Left colon (tissue), 2 donors: ENCODE results near the gene ATP2A2. TPM values are rescaled to one million over a fixed set of nuclear protein-coding genes. Genes with fewer than 3 reads are reported as not detected.
A peak's percentile ranks its signal among the peaks of the same experiment; 100 is the strongest.

ENCODE experiments used
- ATAC-seq: fragments of 200-7000 bp; cut with Tn5 transposase; one replicate; pipeline ENCODE4 v1.9.1; 2020; ENCODE audit warnings: mild to moderate bottlenecking, moderate library complexity
- DNase-seq, 2 donors: peaks; one replicate each; pipeline ENCODE4 v3.0.0-alpha.2; 2020
- intact Hi-C, 2 donors: fragments of 100-400 bp; cut with DNase I in 1 of 2; cut with micrococcal nuclease in 1 of 2; formaldehyde crosslinking; loops; one replicate each; pipeline versions ENCODE4 v1.11.2 to v1.14.0; 2022; cut with DNase I, micrococcal nuclease
- total RNA-seq, 2 donors: library from RNA; stranded (reverse); fragmentation: NEBNext Ultra II Directional; extraction: Animal tissue kit (Norgen Biotek cat#: 25700); gene quantifications; one replicate each; pipeline ENCODE4 v1.2.1, GENCODE V29; 2021
- donor health status: DM: no; HTN: no; CAD: no.
- donor health status: DM: yes; HTN: yes; CAD: no.

Gene ATP2A2
- total RNA-seq, 2 donors from 2014 or later, result 248 to 279 TPM

DNA sequence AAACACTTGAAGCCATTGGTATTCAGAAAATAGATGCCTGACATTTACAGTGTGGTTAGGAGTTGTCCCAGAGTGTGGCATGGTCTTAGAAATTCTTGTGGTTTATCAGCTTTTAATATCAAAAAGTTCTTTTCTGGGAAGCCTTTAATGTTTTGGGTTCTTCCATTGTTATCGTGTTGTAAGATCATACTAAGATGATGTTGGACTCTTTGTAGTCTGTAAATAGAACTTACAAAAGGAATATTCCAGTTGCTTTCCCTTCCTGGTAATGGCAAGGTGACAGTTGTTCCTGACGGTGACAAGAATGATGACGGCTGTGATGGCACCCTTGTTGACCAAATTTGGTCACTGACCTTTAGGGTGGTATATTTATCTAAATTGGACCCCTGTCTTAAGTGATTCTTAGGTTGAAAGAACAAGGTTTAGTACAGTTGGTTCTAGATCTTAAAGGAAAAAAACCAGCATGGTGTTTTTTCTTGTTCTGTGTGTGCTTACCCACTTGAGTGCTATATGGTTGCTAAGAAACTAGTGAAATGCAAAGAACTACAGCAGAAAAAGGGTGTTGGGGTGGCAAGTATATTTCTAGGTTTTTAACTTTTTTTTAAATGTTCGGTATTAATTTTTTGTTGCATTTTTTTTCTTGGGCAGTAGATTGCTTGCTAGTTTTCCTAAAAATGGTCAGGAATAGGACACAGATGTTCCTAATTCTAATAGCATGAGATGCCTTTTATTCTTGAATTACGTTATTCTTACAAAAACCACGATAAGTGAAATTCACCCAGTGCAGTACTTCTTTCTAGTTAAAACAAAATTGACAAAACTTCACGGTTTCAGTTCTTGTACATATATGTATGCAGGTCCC lies 2.1 kb downstream of the ATP2A2 start:
- ATAC-seq (no peak), DNase-seq (no peak)
- intact Hi-C loops, result no loop called here

DNA sequence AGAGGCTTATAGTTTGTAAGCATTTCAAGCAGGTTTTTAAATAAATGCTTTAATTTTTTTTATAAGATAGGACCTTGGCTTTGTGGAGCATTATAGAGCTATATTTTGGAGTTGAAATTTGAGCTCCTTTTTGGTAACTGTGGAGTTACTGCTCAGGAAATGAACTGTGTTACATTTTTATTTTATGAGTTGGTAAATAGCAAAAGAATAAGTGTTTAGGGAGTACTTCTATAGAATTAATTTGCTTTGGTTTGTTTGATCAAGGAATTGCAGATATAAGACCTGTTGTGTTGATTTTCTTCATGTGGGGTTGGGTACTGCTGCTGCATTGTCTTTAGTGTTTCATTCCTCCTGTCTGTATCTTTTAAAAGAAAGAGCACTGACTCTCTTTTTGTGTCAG lies 3.5 kb downstream of the ATP2A2 start:
- DNase-seq (no peak), ATAC-seq (no peak)
- intact Hi-C loops, result no loop called here

GRCh38 chr12:110286623-110287022 lies 5.6 kb downstream of the ATP2A2 start:
- DNase-seq, result no peak
- intact Hi-C loops, result no loop called here
- ATAC-seq, result no peak

DNA sequence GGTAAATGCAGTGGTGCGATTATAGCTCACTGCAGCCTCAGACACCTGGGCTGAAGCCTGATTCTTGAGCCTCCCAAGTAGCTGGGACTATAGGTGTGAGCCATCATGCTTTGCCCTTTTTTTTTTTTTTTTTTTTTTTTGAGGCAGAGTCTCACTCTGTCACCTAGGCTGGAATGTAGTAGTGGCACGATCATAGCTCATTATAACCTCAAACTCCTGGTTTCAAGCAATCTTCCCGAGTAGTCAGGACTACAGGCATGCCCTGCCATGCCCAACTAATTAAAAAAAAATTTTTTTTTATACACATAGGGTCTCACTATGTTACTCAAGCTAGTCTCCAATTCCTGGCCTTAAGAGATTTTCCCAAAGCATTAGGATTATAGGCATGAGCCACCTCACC lies 6.9 kb downstream of the ATP2A2 start:
- ATAC-seq (no peak), DNase-seq (no peak)
- intact Hi-C loops, result no loop called here

- ATAC-seq, result peak; percentile 38
- intact Hi-C loops, result no loop called here
- DNase-seq, result no peak
Observed at GRCh38 chr12:110289044-110289710, 8.1 kb downstream of the ATP2A2 start.

DNA sequence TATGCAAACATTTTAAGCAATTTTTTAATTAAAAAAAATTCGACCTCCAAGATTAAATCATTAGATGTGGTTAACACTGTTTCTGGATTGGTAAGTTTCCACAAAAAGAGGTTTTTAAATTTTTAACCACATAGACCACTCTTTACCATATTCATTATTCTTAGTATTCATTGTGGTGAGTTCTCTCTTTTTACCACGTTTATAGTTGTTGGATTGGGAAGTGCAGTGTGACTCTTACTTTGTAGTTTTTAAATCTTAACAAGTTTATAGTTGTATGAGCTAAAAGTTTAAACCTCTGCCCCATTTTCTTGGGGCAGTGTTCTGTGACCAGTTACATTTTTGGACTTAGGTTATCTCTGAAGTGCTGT lies 8.6 kb downstream of the ATP2A2 start:
- DNase-seq, result no peak
- intact Hi-C loops, result no loop called here
- ATAC-seq, result no peak

DNA sequence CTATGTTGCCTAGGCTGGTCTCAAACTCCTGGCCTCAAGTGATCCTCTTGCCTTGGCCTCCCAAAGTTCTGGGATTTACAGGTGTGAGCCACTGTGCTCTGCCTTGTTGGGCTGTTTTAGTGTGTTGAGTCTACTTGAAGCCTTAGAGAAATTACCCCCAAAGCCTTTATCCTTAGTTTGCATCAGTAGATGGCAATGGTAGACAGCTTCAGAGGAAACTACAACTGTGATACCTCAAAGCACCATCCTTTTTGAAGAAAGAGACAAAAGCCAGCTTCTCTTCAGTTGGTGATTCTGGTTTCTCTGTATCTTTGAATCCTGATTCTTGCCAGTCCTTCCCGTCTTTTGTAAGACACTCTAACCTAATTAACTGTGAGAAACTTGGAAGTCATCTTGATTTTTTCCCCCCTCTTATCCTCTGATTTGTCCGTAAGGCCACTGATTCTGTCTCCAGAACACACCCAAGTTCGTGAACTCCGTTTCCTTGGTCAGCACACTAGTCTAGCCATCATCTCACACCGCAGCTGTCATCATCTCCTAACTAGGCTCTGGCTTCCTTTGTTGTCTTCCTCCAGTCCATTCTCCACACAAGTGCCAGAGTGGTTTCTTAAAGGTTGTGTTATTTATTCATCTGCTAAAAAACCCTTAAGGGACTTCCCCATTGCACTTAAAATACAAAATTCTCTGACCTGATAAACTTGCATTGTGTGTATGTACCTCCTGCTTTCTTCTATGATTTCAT lies 20.2 kb downstream of the ATP2A2 start:
- no peak for ATAC-seq
- intact Hi-C loops, result no loop called here
- no peak for DNase-seq

DNA sequence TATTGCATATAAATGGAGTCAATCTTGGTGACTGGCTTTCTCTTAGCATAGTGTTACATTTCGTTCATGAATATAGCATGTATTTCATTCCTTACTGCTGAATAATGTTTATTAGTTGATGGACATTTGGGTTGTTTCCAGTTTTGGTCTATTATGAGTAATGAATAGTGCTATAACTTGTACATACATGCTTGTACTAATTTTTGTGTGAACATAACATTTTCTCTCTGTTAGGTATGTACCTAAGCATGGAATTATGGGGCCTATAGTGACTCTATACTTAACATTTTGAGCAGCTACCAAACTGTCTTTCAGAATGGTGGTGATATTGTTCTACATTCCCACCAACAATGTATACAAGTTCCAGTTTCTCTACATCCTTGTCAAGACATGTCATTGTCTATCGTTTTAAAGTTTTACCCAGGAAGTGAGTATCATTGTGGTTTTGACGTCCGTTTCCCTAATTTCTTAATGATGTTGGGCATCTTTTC lies 23.1 kb downstream of the ATP2A2 start:
- no peak for DNase-seq
- ATAC-seq, result no peak
- intact Hi-C loops, result no loop called here

- DNase-seq (no peak), ATAC-seq (no peak)
- intact Hi-C loops, result no loop called here
Observed at GRCh38 chr12:110307372-110307771, 26.3 kb downstream of the ATP2A2 start.

DNA sequence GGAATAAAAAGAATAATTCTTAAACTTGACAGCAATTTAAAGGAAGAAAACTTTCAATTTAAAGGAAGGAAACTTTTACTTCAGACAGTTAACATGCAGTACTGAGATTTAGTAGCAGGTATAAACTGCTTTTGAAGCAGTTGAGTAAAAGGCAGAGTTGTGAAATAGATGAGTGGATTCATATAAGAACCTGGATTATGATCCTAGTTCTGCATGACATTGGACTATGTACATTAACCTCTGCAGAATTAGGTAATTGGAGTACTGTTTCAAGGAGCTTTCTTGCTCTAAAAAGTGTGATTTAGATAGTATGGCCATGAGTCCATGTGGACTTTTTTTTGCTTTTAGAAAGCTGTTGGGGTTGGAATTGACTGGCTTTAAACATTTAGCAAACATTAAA lies 29.7 kb downstream of the ATP2A2 start:
- DNase-seq (no peak), ATAC-seq (peak; percentile 53)
- intact Hi-C loops, result no loop called here

DNA sequence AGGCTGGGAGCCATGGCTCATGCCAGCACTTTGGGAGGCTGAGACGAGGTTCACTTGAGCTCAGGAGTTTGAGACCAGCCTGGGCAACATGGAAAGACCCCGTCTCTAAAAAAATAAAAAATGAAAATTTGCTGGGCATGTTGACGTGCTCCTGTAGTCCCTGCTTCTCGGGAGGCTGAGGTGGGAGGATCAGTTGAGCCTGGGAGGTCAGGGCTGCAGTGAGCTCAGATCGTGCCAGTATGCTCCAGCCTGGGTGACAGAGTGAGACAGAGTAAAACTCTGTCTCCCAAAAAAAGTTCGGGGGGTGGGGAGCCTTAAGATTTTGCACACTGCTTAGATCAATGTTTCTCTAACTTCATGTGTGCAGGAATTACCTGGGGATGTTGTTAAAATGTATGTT lies 30.9 kb downstream of the ATP2A2 start:
- DNase-seq (no peak), ATAC-seq (no peak)
- intact Hi-C loops, result no loop called here

DNA sequence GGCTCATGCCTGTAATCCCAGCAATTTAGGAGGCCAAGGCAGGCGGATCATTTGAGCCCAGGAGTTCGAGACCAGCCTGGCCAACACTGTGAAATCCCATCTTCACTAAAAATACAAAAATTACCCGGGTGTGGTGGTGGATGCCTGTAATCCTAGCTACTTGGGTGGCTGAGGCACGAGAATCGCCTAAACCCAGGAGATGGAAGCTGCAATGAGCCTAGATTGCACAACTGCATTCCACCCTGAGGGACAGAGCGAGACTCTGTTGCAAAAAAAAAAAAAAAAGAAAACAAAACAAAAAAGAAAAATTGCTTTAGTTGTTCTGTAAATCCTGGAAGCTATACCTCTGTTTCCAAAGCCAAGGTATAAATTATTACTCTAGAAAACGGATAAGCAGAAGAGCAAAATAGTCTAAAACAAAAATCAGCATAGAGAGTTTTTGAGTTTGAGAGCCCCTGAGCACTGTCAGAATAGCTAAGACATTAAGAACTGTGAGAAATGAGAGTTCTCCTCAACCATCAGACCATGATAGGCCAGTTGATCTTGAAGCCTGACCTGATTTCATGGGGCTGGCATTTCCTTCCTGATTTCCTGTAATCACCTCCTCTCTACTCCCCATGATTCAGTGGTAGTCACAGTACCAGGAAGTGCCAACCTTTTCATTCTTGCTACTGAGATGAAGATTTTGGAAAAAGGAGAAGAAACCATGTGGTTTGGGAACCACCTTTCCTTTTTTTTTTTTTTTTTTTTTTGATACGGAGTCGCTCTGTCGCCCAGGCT lies 31.7 kb downstream of the ATP2A2 start:
- ATAC-seq (peak; percentile 69), DNase-seq (no peak)
- intact Hi-C loops, result no loop called here

DNA sequence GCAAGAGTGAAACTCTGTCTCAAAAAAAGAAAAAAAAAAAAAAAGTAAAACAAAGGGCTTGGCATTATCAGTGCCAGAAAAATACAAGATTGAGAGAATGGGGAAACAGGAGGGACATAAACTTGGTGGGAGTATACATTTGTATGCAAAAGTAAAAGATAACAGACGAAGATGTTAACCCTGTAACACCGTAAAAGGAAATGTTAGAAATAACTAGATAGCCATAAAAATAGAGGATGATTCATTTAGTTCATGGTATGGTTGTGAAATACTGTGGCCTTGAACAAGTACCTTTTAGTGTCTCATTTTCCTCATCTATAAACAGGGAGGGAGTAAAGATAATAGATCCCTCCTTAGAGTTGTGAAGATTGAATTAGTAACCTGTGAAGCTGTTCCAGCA lies 33.3 kb downstream of the ATP2A2 start:
- intact Hi-C loops, result no loop called here
- DNase-seq (no peak), ATAC-seq (peak; percentile 63)

- ATAC-seq, result no peak
- DNase-seq, result no peak
- intact Hi-C loops, result no loop called here
Observed at GRCh38 chr12:110316861-110317260, 35.8 kb downstream of the ATP2A2 start.

DNA sequence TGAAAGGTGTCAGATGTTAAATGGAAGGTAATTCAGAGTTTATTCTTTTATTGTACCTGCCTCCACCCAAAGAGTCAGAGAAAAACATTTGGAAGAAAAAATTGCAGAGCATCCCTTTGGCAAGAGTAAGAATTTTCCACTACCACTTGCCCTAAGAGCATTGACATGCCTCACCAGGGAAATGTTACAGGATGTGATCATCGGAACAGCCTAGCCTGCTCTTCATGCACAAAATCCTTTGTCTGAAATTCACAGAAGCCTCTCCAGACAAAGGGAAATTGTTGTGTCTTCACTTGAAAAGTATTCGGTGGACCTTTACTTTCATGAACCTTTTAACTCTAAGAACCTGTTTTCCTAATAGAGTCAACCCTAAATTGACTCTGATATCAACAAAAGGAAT lies 36.9 kb downstream of the ATP2A2 start:
- intact Hi-C loops, result no loop called here
- DNase-seq (no peak), ATAC-seq (peak; percentile 22)

- intact Hi-C loops, result no loop called here
- ATAC-seq (peak; percentile 50), DNase-seq (no peak)
Observed at GRCh38 chr12:110320550-110320949, 39.5 kb downstream of the ATP2A2 start.

DNA sequence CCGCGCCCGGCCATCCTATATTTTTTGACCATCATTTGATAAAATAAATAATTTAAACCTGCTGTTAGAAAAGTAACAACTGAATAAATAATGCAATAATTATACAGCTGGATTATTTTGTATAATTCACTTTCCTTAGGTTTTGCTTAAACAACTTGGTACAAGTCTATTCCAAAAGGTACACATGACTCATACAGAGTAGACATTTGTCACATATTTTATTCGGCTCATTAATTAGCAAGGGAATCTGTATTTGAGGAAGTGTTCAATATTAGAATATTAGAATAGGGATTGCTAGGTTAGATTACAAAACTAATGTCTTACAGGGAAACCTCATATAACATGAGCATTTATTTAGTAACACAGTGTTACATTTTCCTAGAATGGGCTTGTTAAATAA lies 48.7 kb downstream of the ATP2A2 start:
- DNase-seq (no peak), ATAC-seq (no peak)
- intact Hi-C loops, result no loop called here

- ATAC-seq (no peak), DNase-seq (no peak)
- intact Hi-C loops, result no loop called here
Observed at GRCh38 chr12:110330124-110330523, 49.1 kb downstream of the ATP2A2 start.

GRCh38 chr12:110330544-110330943 lies 49.5 kb downstream of the ATP2A2 start:
- ATAC-seq (peak; percentile 37), DNase-seq (no peak)
- intact Hi-C loops, result no loop called here
